ENCODE measurements around the gene BRINP3.

GRCh38 chr1:190168116-190168892 lies 309.4 kb downstream of the BRINP3 start:
- TF ChIP-seq, protein P1, sequence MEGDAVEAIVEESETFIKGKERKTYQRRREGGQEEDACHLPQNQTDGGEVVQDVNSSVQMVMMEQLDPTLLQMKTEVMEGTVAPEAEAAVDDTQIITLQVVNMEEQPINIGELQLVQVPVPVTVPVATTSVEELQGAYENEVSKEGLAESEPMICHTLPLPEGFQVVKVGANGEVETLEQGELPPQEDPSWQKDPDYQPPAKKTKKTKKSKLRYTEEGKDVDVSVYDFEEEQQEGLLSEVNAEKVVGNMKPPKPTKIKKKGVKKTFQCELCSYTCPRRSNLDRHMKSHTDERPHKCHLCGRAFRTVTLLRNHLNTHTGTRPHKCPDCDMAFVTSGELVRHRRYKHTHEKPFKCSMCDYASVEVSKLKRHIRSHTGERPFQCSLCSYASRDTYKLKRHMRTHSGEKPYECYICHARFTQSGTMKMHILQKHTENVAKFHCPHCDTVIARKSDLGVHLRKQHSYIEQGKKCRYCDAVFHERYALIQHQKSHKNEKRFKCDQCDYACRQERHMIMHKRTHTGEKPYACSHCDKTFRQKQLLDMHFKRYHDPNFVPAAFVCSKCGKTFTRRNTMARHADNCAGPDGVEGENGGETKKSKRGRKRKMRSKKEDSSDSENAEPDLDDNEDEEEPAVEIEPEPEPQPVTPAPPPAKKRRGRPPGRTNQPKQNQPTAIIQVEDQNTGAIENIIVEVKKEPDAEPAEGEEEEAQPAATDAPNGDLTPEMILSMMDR (IDR thresholded peaks at IDR 0.05 in 4 of 5, conservative IDR thresholded peaks at IDR 0.05 in 1 of 5) = no peak
- no peak for TF ChIP-seq POLR2A (IDR thresholded peaks at IDR 0.05)

Data from gastrocnemius medialis (tissue), 4 donors.